Stimulated activated CD4-positive, alpha-beta T cell treated with anti-CD3 and anti-CD28 coated beads, Interleukin-1b, Interleukin-23, amount 100 ng/mL, for 1 hour (primary cell): ENCODE measurements around the gene TMEM135.

Source experiments
- DNase-seq, 2 donors: peaks; one replicate each; pipeline ENCODE4 v3.0.0-alpha.2; 2020; ENCODE audit warnings: low read depth in 2 of 2

TMEM135 gene

GRCh38 chr11:87194985-87195820 is 157.5 kb downstream of the TMEM135 start:
- DNase-seq: no peak

- no peak for DNase-seq
These were observed 160.6 kb downstream of the TMEM135 start for GRCh38 chr11:87198266-87198881.

GRCh38 chr11:87201376-87201775 is 163.6 kb downstream of the TMEM135 start:
- no peak for DNase-seq

- DNase-seq: no peak
These were observed 166.3 kb downstream of the TMEM135 start for GRCh38 chr11:87203907-87204602.

- no peak for DNase-seq
These were observed 175.2 kb downstream of the TMEM135 start for GRCh38 chr11:87212891-87213290.

- no peak for DNase-seq
These were observed 175.7 kb downstream of the TMEM135 start for GRCh38 chr11:87213444-87213843.

GRCh38 chr11:87215236-87215635 is 177.5 kb downstream of the TMEM135 start:
- no peak for DNase-seq

GRCh38 chr11:87219266-87219665 is 181.5 kb downstream of the TMEM135 start:
- no peak for DNase-seq

- no peak for DNase-seq
These were observed 186.1 kb downstream of the TMEM135 start for GRCh38 chr11:87223816-87224215.

- DNase-seq: no peak
These were observed 186.8 kb downstream of the TMEM135 start for GRCh38 chr11:87224486-87224885.

GRCh38 chr11:87228820-87229219 is 191.1 kb downstream of the TMEM135 start:
- DNase-seq: no peak

- no peak for DNase-seq
These were observed 193.3 kb downstream of the TMEM135 start for GRCh38 chr11:87230995-87231394.

- DNase-seq: no peak
These were observed 194.6 kb downstream of the TMEM135 start for GRCh38 chr11:87232320-87232719.

GRCh38 chr11:87235366-87235765 is 197.6 kb downstream of the TMEM135 start:
- no peak for DNase-seq

- no peak for DNase-seq
These were observed 198.6 kb downstream of the TMEM135 start for GRCh38 chr11:87236368-87236767.

- no peak for DNase-seq
These were observed 201.3 kb downstream of the TMEM135 start for GRCh38 chr11:87239001-87239400.

GRCh38 chr11:87239531-87239930 is 201.8 kb downstream of the TMEM135 start:
- no peak for DNase-seq

- no peak for DNase-seq
These were observed 213.8 kb downstream of the TMEM135 start for GRCh38 chr11:87251560-87251959.

GRCh38 chr11:87252869-87253268 is 215.1 kb downstream of the TMEM135 start:
- no peak for DNase-seq

- DNase-seq: no peak
These were observed 216.8 kb downstream of the TMEM135 start for GRCh38 chr11:87254562-87254961.

- DNase-seq: no peak
These were observed 217.9 kb downstream of the TMEM135 start for GRCh38 chr11:87255589-87255988.

GRCh38 chr11:87256694-87257340 is 219.1 kb downstream of the TMEM135 start:
- no peak for DNase-seq
